Activated CD4-positive, alpha-beta T cell treated with anti-CD3 and anti-CD28 coated beads, Interleukin-2, amount 50 U/mL, for 16 hours (primary cell): ENCODE data around the gene NUP133.
"Not testable (repeated sequence)": the region's sequence is repeated elsewhere in the genome, so short reads cannot be mapped to it uniquely, and the experiment has no call there.

ENCODE experiments used
- DNase-seq: peaks from one replicate; pipeline ENCODE4 v3.0.0-alpha.2; 2020

NUP133 gene

DNA sequence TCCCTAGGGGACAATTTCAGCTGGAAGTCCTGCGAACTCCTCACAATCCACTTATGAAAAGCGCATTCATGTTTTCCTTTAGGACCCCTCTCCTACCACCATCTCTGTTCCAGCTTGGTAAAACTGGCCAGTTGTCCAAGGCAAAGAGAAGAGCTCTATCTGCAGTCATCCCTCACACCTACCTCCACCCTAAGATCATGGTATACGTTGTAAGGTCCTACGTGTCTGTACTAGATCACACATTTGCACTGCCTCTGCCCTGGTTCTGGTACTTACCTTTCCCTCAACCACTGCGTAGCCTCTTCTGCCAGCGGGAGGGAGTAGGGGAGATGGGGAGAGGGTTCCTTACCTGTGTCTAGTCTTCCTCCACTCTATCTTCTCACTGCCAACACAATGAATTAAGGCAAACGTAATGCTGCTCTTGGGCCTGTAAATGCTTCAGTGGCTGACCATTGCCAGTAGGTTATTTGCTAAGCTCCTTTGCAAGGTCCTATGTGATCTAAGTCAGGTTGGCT is 739 bp upstream of the NUP133 start:
- no peak for DNase-seq

DNA sequence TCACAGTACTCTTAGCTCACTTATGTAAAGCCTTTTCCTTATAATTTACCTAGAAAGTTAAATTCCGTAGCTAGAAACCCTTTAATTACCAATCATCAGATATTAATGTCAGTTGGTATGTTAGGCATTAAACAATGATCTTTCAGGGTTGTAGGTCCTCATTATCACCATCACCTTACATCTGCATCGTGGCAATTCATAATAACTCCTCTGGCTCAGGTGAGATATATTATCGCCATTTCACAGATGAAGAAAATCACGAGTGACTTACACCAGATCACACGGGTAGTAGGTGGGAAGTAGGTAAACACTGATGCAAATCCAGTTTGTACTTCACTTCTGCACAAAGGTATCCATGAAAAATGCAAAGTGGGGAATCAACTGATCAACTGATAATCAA is 639 bp downstream of the NUP133 start:
- no peak for DNase-seq

DNA sequence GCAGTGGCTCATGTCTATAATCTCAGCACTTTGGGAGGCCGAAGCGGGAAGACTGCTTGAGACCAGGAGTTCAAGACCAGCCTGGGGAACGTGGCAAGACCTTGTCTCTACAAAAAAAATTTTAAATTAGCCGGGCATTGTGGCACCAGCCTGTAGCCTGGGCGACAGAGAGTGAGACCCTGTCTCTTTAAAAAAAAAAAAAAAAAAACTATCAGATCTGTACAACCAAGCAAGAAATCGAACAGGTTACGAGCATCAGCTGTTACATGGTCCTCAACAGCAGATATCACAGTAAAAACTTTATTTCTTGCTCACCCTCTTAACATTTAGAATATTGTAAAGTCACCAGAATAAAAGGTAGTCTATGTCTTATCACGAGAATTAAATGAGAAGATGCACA is 1.5 kb downstream of the NUP133 start:
- no peak for DNase-seq

DNA sequence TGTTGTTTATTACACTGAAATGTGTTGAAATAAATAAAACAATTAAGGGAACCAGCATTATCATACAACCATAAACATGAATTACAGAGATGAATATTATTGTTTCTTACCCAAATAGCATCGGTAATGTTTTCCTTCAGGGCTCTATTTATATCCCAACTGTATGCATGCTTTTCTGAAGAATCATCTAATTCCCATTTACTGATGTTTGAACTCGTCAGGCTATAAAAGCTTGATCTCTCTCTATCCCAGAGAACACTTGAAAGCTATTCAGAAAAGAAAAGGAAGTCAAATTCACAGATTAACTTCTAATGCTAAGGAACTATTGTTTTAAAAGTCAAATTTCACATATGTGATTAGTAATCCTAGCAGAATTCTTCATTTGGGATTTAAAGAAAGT is 12.4 kb downstream of the NUP133 start:
- no peak for DNase-seq

DNA sequence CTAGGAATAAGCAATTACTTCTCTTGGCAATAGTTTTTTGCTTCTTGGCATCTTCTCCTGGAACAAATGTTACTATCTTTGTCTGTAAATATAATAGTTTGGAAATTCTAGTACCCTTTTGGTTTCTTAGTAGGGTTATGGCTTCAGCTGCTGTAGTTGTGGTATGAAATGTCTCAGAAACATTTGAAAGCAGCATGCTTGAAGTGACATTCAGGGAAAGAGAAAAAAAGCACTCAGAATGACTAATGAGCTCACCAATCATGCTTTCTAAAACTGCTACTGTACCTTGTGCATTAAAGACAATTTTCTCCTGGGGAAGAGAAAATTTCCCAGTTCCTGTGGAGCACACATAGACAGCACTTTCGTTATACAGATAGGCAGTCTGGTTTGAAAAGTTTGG is 21.0 kb downstream of the NUP133 start:
- no peak for DNase-seq

DNA sequence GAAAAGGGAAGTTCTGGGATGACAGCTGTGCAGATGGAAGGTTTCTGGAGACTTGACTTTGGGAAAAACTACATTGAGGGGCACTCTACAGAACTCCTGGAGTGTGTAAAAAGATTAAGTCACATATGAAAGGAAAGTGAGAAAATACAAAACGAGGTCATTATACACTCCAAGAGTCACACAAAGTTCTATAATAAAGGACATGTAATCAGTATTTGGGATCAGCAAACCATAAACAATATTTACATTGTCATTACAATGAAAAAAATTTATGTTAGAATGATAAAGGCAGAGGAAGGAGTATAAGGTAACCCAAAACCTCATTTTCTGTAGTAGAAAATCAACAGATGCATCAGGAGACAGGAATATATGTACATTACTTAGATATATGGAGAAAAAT is 22.8 kb downstream of the NUP133 start:
- no peak for DNase-seq

DNA sequence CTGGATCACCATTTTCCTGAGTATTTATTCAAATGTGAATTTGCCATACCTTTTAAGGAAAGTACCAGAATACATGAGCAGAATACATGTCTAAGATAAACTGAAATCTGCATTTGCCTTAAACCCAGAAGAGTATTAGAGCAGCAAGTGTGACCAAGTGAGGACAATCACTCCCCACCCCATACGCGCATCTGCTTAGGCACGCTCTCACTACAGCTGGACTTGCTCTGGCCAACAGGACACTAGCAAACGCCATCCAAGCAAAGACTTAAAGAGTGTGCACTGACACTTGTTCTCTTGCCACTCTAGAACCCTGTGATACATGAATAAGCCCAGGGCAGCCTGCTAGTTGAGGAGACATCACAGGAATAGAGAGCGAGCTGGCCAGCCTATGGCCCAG is 25.6 kb downstream of the NUP133 start:
- DNase-seq, result no peak

DNA sequence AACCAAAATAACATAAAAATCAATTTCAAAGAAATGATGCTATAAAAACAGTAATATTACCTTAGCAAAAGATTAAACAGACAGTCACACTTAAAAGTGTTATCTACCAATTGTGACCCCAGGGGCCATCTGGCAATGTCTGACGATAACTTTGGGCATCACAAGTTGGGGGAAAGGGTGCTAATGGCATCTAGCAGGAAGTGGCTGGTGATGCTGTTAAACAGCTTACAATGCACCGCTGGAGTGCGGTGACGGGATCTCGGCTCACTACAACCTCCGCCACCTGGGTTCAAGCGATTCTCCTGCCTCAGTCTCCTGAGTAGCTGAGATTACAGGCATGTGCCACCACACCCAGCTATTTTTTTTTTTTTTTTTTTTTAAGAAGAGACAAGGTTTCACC is 27.6 kb downstream of the NUP133 start:
- no peak for DNase-seq

DNA sequence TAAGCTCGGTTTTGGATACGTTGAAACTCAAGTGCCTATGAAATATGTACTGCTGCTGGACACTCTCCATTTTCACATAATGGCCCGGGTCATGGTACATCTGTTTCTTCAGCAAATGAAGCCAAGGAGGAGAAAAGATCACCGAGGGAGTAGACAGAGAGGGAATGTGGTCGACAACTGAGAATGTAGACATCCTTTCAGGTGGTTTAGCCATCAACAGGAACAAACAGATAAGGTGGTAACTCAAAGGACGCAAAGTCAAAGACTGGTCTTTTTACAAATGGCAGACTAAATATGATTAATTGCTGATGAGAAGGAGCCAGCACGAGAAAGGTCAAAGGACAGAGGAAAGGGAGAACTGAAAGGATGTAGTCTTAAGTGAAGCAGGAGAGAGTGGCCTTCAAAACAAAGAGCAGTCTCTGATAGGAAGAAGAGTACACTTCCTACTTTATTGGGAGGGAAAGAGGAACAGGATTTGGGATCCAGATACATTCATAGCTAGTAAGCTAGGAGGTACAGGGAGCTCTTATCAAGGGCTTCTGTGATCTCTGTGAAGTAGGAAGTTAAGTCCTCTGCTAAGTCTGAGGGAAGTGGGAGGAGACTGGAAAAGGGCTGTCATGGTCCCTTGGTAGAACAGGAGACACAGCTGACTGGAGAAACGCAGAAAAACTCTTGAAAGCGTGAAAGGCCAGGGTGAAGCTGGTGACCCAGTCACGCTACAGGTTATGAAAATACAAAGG is 28.3 kb downstream of the NUP133 start:
- no peak for DNase-seq

DNA sequence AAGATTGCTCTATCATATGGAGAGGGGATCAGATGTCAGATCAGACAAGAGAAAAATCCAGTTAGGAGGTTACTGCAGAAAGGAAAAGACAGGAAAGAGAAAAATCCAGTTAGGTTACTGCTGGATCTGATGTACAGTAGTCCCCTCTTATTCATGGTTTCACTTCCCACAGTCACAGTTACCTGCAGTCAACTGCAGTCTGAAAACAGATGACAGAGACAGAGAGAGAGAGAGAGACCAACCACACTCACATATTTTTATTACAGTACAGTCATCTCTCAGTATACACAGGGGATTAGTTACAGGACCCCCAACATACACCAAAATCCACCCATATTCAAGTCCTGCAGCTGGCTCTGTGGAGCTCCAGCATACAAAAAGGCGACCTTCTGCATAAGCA is 29.3 kb downstream of the NUP133 start:
- DNase-seq, result no peak

DNA sequence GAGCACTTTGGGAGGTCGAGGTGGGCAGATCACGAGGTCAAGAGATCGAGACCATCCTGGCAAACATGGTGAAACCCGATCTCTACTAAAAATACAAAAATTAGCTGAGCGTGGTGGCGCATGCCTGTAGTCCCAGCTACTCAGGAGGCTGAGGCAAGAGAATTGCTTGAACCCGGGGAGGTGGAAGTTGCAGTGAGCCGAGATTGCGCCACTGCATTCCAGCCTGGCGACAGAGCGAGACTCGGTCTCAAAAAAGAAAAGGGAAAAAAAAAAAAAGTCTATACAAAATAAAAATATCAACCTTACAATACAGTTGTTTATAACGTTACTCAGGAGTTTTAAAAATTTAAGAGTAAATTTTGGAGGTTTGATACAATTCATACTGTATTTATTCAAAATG is 32.3 kb downstream of the NUP133 start:
- not testable (repeated sequence) for DNase-seq

DNA sequence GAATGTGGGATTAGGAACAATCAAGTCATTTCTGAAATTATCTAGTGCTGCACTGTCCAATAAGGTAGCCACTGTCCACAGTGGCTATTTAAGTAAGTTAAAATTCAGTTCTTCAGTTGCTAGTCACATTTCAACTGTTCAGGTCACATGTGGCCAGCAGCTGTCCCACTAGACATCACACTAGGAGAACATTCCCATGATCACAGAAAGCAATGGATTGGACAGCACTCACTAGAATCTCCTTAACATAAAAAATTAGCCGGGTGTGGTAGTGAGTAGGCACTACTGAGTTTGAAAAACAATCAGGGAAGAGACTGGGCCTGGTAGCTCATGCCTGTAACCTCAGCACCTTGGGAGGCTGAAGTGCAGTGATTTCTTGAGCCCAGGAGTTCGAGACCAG is 33.6 kb downstream of the NUP133 start:
- DNase-seq, result no peak

DNA sequence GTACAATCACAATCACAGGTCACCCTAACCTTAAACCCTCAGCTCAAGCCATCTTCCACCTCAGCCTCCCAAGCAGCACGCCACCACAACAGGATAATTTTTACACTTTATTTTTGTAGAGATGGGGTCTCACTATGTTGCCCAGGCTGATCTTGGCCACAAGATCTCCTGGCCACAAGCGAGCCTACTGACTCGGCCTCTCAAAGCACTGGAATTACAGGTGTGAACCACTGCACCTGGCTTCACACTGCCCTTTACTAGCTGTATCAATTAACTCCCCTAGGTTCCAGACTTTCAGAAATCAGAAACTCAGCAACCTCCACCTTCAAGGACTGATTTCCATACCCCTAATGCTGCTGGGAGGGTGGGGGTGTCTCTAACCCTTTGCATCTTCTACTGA is 37.0 kb downstream of the NUP133 start:
- DNase-seq, result no peak

DNA sequence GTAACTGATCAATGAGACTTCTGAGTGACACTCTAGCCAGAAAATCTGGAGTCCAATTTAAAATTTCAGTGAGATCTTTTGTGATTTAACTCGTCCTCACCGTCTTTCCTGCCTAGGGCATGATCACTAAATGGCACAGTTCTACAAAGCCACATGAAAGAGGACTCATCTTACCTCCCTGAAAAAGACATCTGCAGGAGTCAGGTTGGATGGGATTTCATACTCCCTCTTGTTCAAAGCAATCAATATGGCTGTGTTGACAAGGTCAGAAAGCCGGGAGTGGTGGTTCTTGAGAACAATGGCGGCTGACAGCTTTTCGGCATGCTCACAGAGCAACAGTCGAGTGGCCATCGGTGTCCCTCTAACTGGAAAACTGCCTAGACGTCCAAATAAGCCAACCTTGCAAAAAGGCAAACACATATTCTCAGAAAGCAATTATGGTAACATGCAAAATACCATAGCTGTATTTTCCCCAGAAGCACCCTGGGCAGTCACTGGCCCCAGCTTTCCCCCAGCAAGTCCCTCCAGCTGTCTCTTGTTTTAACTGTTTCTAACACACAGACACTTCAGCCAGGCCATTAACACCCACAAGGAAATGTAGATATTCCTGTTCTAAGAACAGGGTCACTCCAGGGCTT is 37.6 kb downstream of the NUP133 start:
- DNase-seq, result no peak

DNA sequence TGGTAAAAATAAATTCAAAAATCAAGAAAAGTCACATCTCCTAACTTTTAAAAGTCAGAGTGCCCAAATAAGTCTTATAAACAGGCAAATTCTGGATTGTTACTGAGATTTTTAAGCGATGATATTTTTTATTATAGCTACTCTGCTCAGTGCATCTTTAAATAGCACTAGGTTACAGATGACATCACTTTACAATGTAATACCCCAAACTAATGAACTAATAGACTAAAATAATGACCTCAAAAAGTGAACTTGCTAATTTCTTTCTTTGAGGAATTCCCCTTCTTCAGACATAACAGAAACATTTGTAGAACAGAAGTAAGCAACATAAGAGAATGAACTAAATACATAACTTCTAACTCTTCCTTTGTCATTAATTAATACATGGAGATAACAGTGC is 41.3 kb downstream of the NUP133 start:
- DNase-seq, result no peak

DNA sequence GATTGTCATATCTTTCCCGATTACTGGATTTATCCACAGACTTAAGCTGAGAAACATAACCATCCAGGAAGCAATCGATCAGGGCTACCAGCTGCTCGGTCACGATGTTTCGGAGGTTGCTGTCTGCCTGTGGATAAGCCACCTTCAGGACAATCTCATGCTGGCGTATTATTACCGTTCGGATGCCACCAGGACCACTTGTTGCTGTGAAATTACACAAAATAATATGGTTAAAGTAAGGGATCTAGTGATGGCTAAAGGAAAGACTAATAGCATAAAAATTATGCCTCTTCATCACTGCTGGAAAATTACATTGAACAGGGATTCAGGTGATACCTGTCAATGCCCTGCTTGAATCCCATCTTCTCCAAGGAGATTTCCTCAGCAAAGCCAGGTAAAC is 43.5 kb downstream of the NUP133 start:
- DNase-seq, result no peak

DNA sequence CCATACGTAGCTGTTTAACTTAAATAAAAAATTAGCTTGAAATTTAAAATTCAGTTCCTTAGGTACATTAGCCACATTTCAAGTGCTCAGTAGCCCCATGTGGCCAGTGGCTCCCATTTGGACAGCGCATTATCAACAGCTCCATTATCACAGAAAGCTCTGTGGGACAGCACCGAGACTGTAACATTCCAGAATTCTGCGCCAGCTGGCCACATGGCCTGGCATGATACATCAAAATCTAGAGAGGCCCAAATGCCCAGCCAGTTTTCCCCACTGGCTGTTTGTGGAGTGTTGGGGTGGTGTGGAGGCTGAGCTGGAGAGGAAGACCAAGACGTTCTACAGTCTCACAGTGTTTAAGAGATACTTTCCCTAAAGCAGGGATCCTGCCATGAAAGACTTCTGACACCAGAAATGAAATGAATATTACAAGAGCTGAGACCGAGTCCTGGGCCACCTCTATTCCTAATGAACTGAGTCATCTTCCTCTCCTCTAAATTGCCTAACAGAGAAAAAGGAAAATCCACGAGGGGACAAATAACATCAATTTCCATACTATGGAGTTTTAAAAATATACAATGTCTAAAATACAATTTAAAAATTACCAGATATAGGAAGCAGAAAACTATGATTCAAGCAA is 47.0 kb downstream of the NUP133 start:
- DNase-seq, result no peak

DNA sequence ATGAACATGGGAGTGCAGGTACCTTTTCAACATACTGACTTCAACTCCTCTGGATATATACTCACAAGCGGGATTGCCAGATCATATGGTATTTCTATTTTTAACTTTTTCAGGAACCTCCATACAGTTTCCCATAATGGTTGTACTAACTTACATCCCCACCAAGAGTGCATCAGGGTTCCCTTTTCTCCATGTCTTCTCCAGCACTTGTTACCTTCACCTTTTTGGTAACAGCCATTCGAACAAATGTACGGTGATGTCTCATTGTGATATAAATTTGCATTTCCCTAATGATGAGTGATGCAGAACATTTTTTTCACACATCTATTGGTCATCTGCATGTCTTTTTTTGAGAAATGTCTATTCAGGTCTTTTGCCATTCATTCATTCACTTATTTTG is 48.3 kb downstream of the NUP133 start:
- DNase-seq, result no peak

DNA sequence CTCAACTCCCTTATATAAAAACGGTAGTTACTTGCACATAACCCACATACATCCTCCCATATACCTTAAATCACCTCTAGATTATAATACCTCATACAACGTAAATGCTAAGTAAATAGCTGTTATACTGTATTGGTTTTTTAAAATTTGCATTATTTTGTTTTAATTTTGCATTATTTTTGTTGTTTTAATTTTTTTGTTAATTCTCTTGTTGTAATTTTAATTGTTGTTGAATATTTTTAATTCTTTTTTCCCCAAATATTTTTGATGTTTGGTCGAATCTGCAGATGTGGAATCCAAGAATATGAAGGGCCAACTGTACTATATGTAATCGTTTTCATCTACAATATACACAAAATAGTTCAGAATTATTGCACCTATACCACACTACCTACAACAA is 50.7 kb downstream of the NUP133 start:
- DNase-seq, result no peak

DNA sequence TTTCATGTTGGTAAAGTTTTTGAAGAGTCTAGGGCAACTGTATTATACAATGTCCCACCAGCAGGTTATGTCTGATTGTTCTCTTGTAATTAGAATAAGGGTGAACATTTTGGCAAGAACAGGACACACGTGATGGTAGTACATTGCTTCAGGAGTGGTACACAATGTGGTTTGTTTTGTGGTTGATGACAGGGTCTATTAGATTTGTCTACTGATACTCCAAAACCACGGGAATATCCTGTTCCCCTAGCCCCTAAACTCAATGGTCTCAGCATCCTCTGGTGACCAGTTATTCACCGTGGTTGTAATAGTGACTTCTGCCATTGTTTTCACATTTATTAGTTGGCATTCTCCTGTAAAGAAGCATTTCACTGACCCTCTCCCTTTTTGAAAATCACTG is 52.1 kb downstream of the NUP133 start:
- no peak for DNase-seq

DNA sequence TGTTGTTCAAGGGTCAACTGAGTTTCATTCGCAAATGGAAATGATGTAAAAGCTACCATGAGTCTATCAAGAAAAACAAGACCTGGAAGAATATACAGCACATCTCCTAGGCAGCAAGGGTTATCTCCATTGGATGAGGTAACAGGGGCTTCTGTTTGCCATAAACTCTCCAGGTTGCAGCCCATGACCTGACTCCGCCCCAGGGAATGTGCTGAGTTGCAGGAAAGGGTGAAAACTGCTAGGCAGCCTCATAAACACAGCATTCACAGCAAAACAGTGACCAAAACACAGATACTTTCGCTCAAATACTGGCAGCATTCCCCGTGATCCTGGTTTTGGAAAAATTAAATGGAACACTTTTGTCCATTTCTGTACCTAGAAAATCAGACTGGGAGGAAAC is 54.1 kb downstream of the NUP133 start:
- DNase-seq, result no peak

DNA sequence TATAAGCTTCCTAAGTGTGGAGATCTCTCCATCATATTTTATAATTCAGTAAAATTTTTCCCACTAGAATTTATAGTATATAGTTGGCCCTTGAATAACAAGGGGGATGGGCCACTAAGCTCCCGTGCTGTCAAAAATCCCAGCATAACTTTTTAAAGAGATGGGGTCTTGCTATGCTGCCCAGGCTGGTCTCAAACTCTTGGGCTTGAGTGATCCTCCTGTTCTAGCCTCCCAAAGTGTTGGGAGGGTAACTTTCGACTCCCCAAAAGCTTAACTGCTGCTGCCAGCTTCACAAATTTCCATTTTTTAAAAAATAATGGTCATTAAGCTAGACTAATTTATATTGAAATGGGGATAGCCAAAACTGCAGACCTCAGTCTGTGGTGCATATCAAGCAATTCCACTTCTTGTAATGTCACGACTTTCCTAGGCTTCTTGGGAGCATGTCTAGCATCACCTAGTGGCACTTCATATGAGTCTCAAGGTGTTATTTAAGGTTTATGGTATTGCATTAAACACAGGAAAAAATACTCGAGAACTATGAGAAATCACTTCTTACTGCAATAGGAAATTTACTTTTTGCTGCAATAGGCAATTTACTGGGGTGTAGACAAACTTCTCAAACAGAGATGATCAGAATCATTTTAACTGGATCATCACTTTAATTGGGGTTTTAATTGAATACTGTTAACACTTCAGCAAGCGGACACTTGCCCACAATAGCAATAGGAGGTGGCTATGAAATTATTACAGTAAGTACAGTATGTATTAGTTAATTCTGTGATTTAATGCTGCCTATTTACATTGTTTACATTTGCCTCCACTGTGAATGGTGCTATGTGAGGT is 55.0 kb downstream of the NUP133 start:
- DNase-seq, result no peak

DNA sequence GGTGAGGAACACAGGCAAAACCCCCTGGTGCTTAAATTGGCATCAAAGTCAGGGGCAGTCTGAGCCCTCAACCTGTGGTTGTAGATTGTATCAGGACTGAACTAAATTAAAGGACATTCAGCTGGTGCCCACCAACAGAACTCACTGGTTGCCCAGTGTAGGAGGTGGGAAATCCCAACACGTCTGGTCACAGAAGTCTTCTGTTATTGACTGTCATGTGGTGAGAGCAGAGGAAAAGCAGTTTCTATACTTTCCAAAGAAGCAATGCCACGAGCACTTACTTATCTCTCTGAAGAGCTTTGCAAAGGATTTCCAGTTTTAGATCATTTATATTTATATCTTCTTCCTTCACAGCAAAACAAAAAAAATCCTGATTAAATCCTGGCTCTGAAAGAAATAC is 59.3 kb downstream of the NUP133 start:
- no peak for DNase-seq
